IMR-90 (cell line): ENCODE measurements around the gene EYS. TPM values are rescaled to one million over a fixed set of nuclear protein-coding genes. Genes with fewer than 3 reads are reported as not detected.

Source experiments
- ATAC-seq: fragments of 200-7000 bp; cut with Tn5 transposase; 2 replicates; pipeline ENCODE4 v1.9.1; 2020; ENCODE audit warnings: low read depth, mild to moderate bottlenecking, moderate library complexity
- BruUV-seq: library from RNA; stranded (reverse); fragments of 400-500 nt; replicated peaks from 2 replicates; lab custom pipeline; 2021; lab: Mats Ljungman, UMichigan
- CTCF ChIA-PET: fragments of 300-600 bp; formaldehyde crosslinking; extraction: SDS; loops from one replicate; lab custom pipeline; 2021; ENCODE audit warnings: antibody characterized with exemption; lab: Yijun Ruan, JAX
- POLR2A ChIA-PET: fragments of 300-600 bp; sonication (Branson Sonifier 250); formaldehyde crosslinking; loops from one replicate; lab custom pipeline; 2022; ENCODE audit warnings: antibody characterized with exemption; ENCODE audit not compliant: unreplicated experiment; lab: Charles Lee
- DNase-seq: peaks from one replicate; pipeline ENCODE4 v3.0.0; 2013
- H2AFZ ChIP-seq: replicated peaks from 2 replicates; pipeline ENCODE3; 2013; ENCODE audit warnings: low read length, mild to moderate bottlenecking; ENCODE audit not compliant: poor library complexity
- H2AK5ac ChIP-seq: 2 replicates; pipeline ENCODE4 v1.6.1; 2013; ENCODE audit warnings: low read depth, low read length, inconsistent platforms
- H2AK9ac ChIP-seq: replicated peaks from 2 replicates; pipeline ENCODE3; 2013; ENCODE audit warnings: mild to moderate bottlenecking, low read depth, low read length, moderate library complexity; ENCODE audit not compliant: poor library complexity
- H2BK120ac ChIP-seq: 2 replicates; pipeline ENCODE4 v1.6.1; 2013; ENCODE audit warnings: low read depth, low read length, inconsistent platforms
- H2BK15ac ChIP-seq: 3 replicates; pipeline ENCODE4 v1.6.1; 2013; ENCODE audit warnings: low read depth, low read length, inconsistent platforms
- H2BK20ac ChIP-seq: 2 replicates; pipeline ENCODE4 v1.6.1; 2013; ENCODE audit warnings: low read depth, mild to moderate bottlenecking, inconsistent platforms, low read length, moderate library complexity
- H2BK5ac ChIP-seq: 2 replicates; pipeline ENCODE4 v1.6.1; 2013; ENCODE audit warnings: mild to moderate bottlenecking, low read depth, low read length, inconsistent platforms; ENCODE audit not compliant: poor library complexity, severe bottlenecking
- H3K14ac ChIP-seq: replicated peaks from 2 replicates; pipeline ENCODE4 v1.6.1; 2013; ENCODE audit warnings: low read depth, low read length, inconsistent platforms
- H3K18ac ChIP-seq: 2 replicates; pipeline ENCODE4 v1.6.1; 2013; ENCODE audit warnings: low read depth, low read length, control low read depth
- H3K23ac ChIP-seq: 2 replicates; pipeline ENCODE4 v1.6.1; 2013; ENCODE audit warnings: low read depth, low read length, inconsistent platforms
- H3K27ac ChIP-seq: 2 replicates; pipeline ENCODE4 v1.5.1; 2013; ENCODE audit warnings: mild to moderate bottlenecking, control low read depth, low read length; ENCODE audit not compliant: insufficient read depth
- H3K27me3 ChIP-seq: 2 replicates; pipeline ENCODE4 v1.6.1; 2013; ENCODE audit warnings: low read length; ENCODE audit not compliant: control insufficient read depth, insufficient read depth
- H3K36me3 ChIP-seq: 2 replicates; pipeline ENCODE4 v1.6.1; 2013; ENCODE audit warnings: low read length, mixed read lengths; ENCODE audit not compliant: control insufficient read depth, insufficient read depth
- H3K4ac ChIP-seq: 2 replicates; pipeline ENCODE4 v1.6.1; 2013; ENCODE audit warnings: low read depth, low read length, inconsistent platforms
- H3K4me1 ChIP-seq: 2 replicates; pipeline ENCODE4 v1.6.1; 2013; ENCODE audit warnings: low read length, mixed read lengths; ENCODE audit not compliant: control insufficient read depth, insufficient read depth
- H3K4me2 ChIP-seq: 2 replicates; pipeline ENCODE4 v1.6.1; 2013; ENCODE audit warnings: low read depth, mild to moderate bottlenecking, control low read depth, low read length, moderate library complexity
- H3K4me3 ChIP-seq: 2 replicates; pipeline ENCODE4 v1.5.1; 2013; ENCODE audit warnings: low read depth, mild to moderate bottlenecking, control low read depth, low read length, moderate library complexity; ENCODE audit not compliant: insufficient read depth
- H3K56ac ChIP-seq: 2 replicates; pipeline ENCODE4 v1.6.1; 2013; ENCODE audit warnings: low read length, inconsistent platforms; ENCODE audit not compliant: insufficient read depth; ENCODE audit errors: extremely low read depth
- H3K79me1 ChIP-seq, 2 experiments: 2 replicates each; pipeline ENCODE4 v1.6.1; 2013; ENCODE audit warnings: low read length in 2 of 2, inconsistent platforms in 1 of 2, low read depth in 1 of 2
- H3K9ac ChIP-seq: 2 replicates; pipeline ENCODE4 v1.6.1; 2013; ENCODE audit warnings: low read depth, low read length, control low read depth
- H3K9me1 ChIP-seq: 2 replicates; pipeline ENCODE4 v1.6.1; 2013; ENCODE audit warnings: low read length, inconsistent platforms; ENCODE audit not compliant: insufficient read depth
- H3K9me3 ChIP-seq: 2 replicates; pipeline ENCODE4 v1.6.1; 2013; ENCODE audit warnings: low read length; ENCODE audit not compliant: control insufficient read depth, insufficient read depth
- H4K20me1 ChIP-seq: 2 replicates; pipeline ENCODE4 v1.6.1; 2013; ENCODE audit warnings: low read length, inconsistent platforms; ENCODE audit not compliant: insufficient read depth
- H4K5ac ChIP-seq: 2 replicates; pipeline ENCODE4 v1.6.1; 2013; ENCODE audit warnings: mild to moderate bottlenecking, low read depth, low read length, control low read depth
- H4K8ac ChIP-seq, 2 experiments: 2 replicates each; pipeline ENCODE4 v1.6.1; 2013; ENCODE audit warnings: low read depth in 2 of 2, low read length in 2 of 2, control low read depth in 1 of 2, inconsistent platforms in 1 of 2
- H4K91ac ChIP-seq: 2 replicates; pipeline ENCODE4 v1.6.1; 2013; ENCODE audit warnings: low read depth, low read length, inconsistent platforms; ENCODE audit not compliant: insufficient read depth
- CEBPB ChIP-seq: IDR thresholded peaks from 2 replicates; pipeline ENCODE4 v1.6.1; 2012; ENCODE audit warnings: low read depth, low read length, improper control_type of control experiment
- CHD1 ChIP-seq: IDR thresholded peaks from 2 replicates; pipeline ENCODE4 v1.6.1; 2012; ENCODE audit warnings: low read depth, low read length, improper control_type of control experiment
- FOS ChIP-seq: fragments of 150-350 bp; IDR thresholded peaks from 2 replicates; pipeline ENCODE4 v1.6.1; 2016; ENCODE audit warnings: low read depth, low read length
- MAFK ChIP-seq: IDR thresholded peaks from 2 replicates; pipeline ENCODE4 v1.6.1; 2012; ENCODE audit warnings: low read depth, low read length, improper control_type of control experiment
- MAZ ChIP-seq: IDR thresholded peaks from 2 replicates; pipeline ENCODE4 v1.6.1; 2012; ENCODE audit warnings: low read depth, mild to moderate bottlenecking, low read length, improper control_type of control experiment, moderate library complexity, borderline replicate concordance
- MXI1 ChIP-seq: IDR thresholded peaks from 2 replicates; pipeline ENCODE4 v1.6.1; 2012; ENCODE audit warnings: low read depth, mild to moderate bottlenecking, low read length, moderate library complexity, borderline replicate concordance
- NFE2L2 ChIP-seq: fragments of 150-350 bp; IDR thresholded peaks from 2 replicates; pipeline ENCODE4 v1.6.1; 2016; ENCODE audit warnings: low read depth, mild to moderate bottlenecking, low read length
- POLR2A ChIP-seq: IDR thresholded peaks from 2 replicates; pipeline ENCODE4 v1.6.1; 2012; ENCODE audit warnings: mild to moderate bottlenecking, low read depth, low read length
- RCOR1 ChIP-seq: IDR thresholded peaks from 2 replicates; pipeline ENCODE4 v1.6.1; 2012; ENCODE audit warnings: mild to moderate bottlenecking, low read length, improper control_type of control experiment; ENCODE audit not compliant: insufficient replicate concordance
- RFX5 ChIP-seq: IDR thresholded peaks from 2 replicates; pipeline ENCODE4 v1.8.0; 2012; ENCODE audit warnings: low read depth, mild to moderate bottlenecking, low read length, moderate library complexity
- SMC3 ChIP-seq: fragments of 150-350 bp; IDR thresholded peaks from 2 replicates; pipeline ENCODE4 v1.6.1; 2016; ENCODE audit warnings: low read depth, mild to moderate bottlenecking, antibody characterized with exemption, low read length, moderate library complexity
- WGBS, 2 experiments: methylation state at CpG; one replicate each; pipeline versions ENCODE4 v1.1.5 to v1.1.7; 2013; ENCODE audit warnings: missing lambda C conversion rate in 2 of 2; ENCODE audit not compliant: insufficient read length in 1 of 2; ENCODE audit errors: extremely low coverage in 2 of 2; 5-methylcytosine and 5-hydroxymethylcytosine counted together
- dilution Hi-C: fragments of 300-500 bp; cut with HindIII; formaldehyde crosslinking; loops from one replicate; pipeline ENCODE4 v1.14.3; 2018; ENCODE audit warnings: low sequenced_read_pairs; ENCODE audit not compliant: unreplicated experiment
- in situ Hi-C: fragments of 300-500 bp; cut with MboI; formaldehyde crosslinking; loops from 3 replicates; pipeline ENCODE4 v1.14.3; 2019; ENCODE audit warnings: low sequenced_read_pairs, inconsistent platforms, mixed read lengths
- intact Hi-C: fragments of 100-400 bp; cut with micrococcal nuclease; formaldehyde crosslinking; loops from 2 replicates; pipeline ENCODE4 v1.10.0; 2022
- polyA plus RNA-seq, 3 experiments: library from polyadenylated mRNA; depleted of rRNA; stranded (reverse); fragments of >200 nt; gene quantifications; 2 replicates each; pipeline ENCODE4 v1.2.3, GENCODE V29; 2012; ENCODE audit warnings: low replicate concordance in 1 of 3
- total RNA-seq: library from RNA; depleted of rRNA; stranded (reverse); fragments of >200 nt; gene quantifications from 2 replicates; pipeline ENCODE4 v1.2.3, GENCODE V29; 2012
- TF ChIP-seq, protein P1 (sequence below): fragments of 150-350 bp; IDR thresholded peaks from 2 replicates; pipeline ENCODE4 v1.6.1; 2017; ENCODE audit warnings: mild to moderate bottlenecking, antibody characterized with exemption, low read length, low read depth
- TF ChIP-seq, protein P2 (sequence below): conservative IDR thresholded peaks from 2 replicates; pipeline ENCODE4 v1.5.1; 2012; ENCODE audit warnings: mild to moderate bottlenecking, low read depth, low read length, improper control_type of control experiment
- TF ChIP-seq, protein P3 (sequence below): fragments of 150-350 bp; IDR thresholded peaks from 2 replicates; pipeline ENCODE4 v1.6.1; 2016; ENCODE audit warnings: low read depth, mild to moderate bottlenecking, low read length, moderate library complexity, borderline replicate concordance

The EYS gene
- total and polyA plus RNA-seq, 2 of the 4 experiments (the other 2 are of a cell fraction): under 0.01 TPM; not detected in 1

DNA sequence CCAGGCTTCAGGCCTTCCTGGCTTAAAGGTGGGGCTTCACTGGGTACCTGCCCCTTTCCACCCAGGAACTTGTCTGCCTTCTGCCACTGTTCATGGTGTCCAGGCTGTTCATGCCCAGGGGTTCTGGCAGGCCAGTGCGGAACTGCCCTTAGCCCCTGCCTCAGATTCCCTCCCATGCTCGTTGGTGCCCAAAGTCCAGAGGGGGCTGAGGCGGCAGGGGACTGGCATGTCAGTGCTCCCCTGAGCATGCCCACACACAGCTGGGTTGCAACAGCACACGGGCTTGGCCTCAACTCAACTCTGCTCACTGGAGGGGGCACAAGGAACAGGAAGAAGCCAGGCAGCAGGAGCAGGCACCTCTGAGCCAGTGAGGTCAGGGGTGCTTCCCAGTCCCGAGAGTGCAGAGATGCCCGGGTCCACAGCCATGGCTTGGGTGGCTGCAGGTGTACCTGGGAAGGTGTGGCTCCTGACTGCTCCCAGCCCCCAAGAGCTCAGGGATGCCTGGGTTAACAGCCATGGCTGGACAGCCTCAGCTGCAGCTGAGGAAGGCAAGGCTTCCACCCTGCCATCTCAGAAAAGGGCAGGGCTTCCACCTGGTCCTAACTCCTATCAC lies 845.9 kb downstream of the EYS start:
- Histone ChIP-seq H3K27ac (no peak overlapping the region), H2AK9ac (no peak overlapping the region), H2BK120ac (no peak overlapping the region), H3K56ac (no peak overlapping the region), H3K4ac (no peak overlapping the region), H2BK20ac (no peak overlapping the region), H2AK5ac (no peak overlapping the region), H4K20me1 (no peaks in the 10 kb centered on the region), H2AFZ (no peak overlapping the region), H3K9me1 (no peaks in the 10 kb centered on the region), H3K4me2 (no peak overlapping the region), H4K91ac (no peak overlapping the region), H4K5ac (no peak overlapping the region), H3K14ac (no peak overlapping the region), H3K27me3 (no peaks in the 10 kb centered on the region), H2BK15ac (no peak overlapping the region), H3K9ac (no peak overlapping the region), H3K23ac (no peak overlapping the region), H3K4me3 (no peak overlapping the region), H2BK5ac (no peak overlapping the region), H3K4me1 (no peaks in the 10 kb centered on the region), H3K79me1 (no peaks in the 10 kb centered on the region), H3K9me3 (no peaks in the 10 kb centered on the region), H3K18ac (no peak overlapping the region), H3K36me3 (no peaks in the 10 kb centered on the region), H4K8ac (no peak overlapping the region)
- intact Hi-C loops (no loop called here), in situ Hi-C loops (no loop called here), dilution Hi-C loops (no loop called here)
- CTCF ChIA-PET: no interaction called here
- no peak for DNase-seq
- no peak for TF ChIP-seq NFE2L2
- no peak for TF ChIP-seq POLR2A
- TF ChIP-seq RFX5: no peak
- TF ChIP-seq SMC3: no peak
- TF ChIP-seq, protein P1, sequence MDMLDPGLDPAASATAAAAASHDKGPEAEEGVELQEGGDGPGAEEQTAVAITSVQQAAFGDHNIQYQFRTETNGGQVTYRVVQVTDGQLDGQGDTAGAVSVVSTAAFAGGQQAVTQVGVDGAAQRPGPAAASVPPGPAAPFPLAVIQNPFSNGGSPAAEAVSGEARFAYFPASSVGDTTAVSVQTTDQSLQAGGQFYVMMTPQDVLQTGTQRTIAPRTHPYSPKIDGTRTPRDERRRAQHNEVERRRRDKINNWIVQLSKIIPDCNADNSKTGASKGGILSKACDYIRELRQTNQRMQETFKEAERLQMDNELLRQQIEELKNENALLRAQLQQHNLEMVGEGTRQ: no peak
- no peak for TF ChIP-seq MXI1
- TF ChIP-seq, protein P2, sequence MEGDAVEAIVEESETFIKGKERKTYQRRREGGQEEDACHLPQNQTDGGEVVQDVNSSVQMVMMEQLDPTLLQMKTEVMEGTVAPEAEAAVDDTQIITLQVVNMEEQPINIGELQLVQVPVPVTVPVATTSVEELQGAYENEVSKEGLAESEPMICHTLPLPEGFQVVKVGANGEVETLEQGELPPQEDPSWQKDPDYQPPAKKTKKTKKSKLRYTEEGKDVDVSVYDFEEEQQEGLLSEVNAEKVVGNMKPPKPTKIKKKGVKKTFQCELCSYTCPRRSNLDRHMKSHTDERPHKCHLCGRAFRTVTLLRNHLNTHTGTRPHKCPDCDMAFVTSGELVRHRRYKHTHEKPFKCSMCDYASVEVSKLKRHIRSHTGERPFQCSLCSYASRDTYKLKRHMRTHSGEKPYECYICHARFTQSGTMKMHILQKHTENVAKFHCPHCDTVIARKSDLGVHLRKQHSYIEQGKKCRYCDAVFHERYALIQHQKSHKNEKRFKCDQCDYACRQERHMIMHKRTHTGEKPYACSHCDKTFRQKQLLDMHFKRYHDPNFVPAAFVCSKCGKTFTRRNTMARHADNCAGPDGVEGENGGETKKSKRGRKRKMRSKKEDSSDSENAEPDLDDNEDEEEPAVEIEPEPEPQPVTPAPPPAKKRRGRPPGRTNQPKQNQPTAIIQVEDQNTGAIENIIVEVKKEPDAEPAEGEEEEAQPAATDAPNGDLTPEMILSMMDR: no peak
- no peak for TF ChIP-seq MAFK
- no peak for TF ChIP-seq RCOR1
- TF ChIP-seq, protein P3, sequence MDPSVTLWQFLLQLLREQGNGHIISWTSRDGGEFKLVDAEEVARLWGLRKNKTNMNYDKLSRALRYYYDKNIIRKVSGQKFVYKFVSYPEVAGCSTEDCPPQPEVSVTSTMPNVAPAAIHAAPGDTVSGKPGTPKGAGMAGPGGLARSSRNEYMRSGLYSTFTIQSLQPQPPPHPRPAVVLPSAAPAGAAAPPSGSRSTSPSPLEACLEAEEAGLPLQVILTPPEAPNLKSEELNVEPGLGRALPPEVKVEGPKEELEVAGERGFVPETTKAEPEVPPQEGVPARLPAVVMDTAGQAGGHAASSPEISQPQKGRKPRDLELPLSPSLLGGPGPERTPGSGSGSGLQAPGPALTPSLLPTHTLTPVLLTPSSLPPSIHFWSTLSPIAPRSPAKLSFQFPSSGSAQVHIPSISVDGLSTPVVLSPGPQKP: no peak
- no peak for TF ChIP-seq FOS
- no peak for TF ChIP-seq CHD1
- TF ChIP-seq MAZ: no peak
- no peak for TF ChIP-seq CEBPB
- no TSS peak for BruUV-seq
- ATAC-seq: no peak
- POLR2A ChIA-PET: no interaction called here
- WGBS, 2 experiments: 89% methylated on average over 5 of the region's 6 CpGs; no CpG with 5 or more reads in 1 of the 2 experiments
